HEK293 (cell line): ENCODE data around the gene CRYBG2.

ENCODE experiments used
- CTCF ChIA-PET: fragments of 350-600 bp; formaldehyde crosslinking; extraction: SDS; loops from one replicate; lab custom pipeline; 2021; ENCODE audit warnings: antibody characterized with exemption; lab: Yijun Ruan, JAX
- POLR2A ChIA-PET: fragments of 300-600 bp; formaldehyde crosslinking; extraction: SDS; loops from one replicate; lab custom pipeline; 2020; ENCODE audit warnings: antibody characterized with exemption, inconsistent platforms; lab: Yijun Ruan, JAX
- H3K27ac ChIP-seq: fragments of 200-500 bp; sonication (Bioruptor generic); 2 replicates; pipeline ENCODE4 v1.5.1; 2014; ENCODE audit warnings: low read depth, low read length, control low read depth, inconsistent platforms; ENCODE audit errors: extremely low read depth
- H3K36me3 ChIP-seq, 2 experiments: fragments of 200-500 bp in 1 of 2; sonication (Bioruptor generic) in 1 of 2; 1 replicate in 1 of 2; 2 replicates in 1 of 2; pipeline ENCODE4 v1.5.1; 2014 to 2017; ENCODE audit warnings: inconsistent platforms in 2 of 2, low read length in 2 of 2; ENCODE audit not compliant: control insufficient read depth in 2 of 2, insufficient read depth in 1 of 2
- H3K4me1 ChIP-seq: fragments of 200-500 bp; sonication (Bioruptor generic); 2 replicates; pipeline ENCODE4 v1.5.1; 2014; ENCODE audit warnings: mild to moderate bottlenecking, low read length, inconsistent platforms; ENCODE audit not compliant: control insufficient read depth, insufficient read depth
- H3K4me3 ChIP-seq: 2 replicates; pipeline ENCODE4 v1.5.1; 2011; ENCODE audit warnings: low read depth, mild to moderate bottlenecking, control low read depth, low read length, moderate library complexity
- H3K9me3 ChIP-seq: fragments of 200-500 bp; sonication (Bioruptor generic); 2 replicates; pipeline ENCODE4 v1.5.1; 2014; ENCODE audit warnings: low read depth, low read length, inconsistent platforms; ENCODE audit not compliant: control insufficient read depth, insufficient read depth
- ATF2 ChIP-seq: fragments of 450-650 bp; formaldehyde crosslinking; IDR thresholded peaks from 2 replicates; pipeline ENCODE4 v1.5.1; 2016; ENCODE audit warnings: missing biosample characterization, missing genetic modification characterization, low read depth
- FEZF1 ChIP-seq: fragments of 450-650 bp; formaldehyde crosslinking; IDR thresholded peaks from 2 replicates; pipeline ENCODE4 v1.5.1; 2016; ENCODE audit warnings: missing biosample characterization, missing genetic modification characterization
- INSM2 ChIP-seq: fragments of 450-650 bp; formaldehyde crosslinking; IDR thresholded peaks from 2 replicates; pipeline ENCODE4 v1.5.1; 2016; ENCODE audit warnings: missing biosample characterization, missing genetic modification characterization
- KLF8 ChIP-seq: fragments of 450-650 bp; formaldehyde crosslinking; IDR thresholded peaks from 2 replicates; pipeline ENCODE4 v1.5.1; 2016; ENCODE audit warnings: missing biosample characterization, missing genetic modification characterization
- OSR2 ChIP-seq: fragments of 450-650 bp; formaldehyde crosslinking; IDR thresholded peaks from 2 replicates; pipeline ENCODE4 v1.5.1; 2016; ENCODE audit warnings: missing biosample characterization, missing genetic modification characterization
- SALL2 ChIP-seq: fragments of 450-650 bp; formaldehyde crosslinking; IDR thresholded peaks from 2 replicates; pipeline ENCODE4 v1.5.0; 2017; ENCODE audit warnings: missing biosample characterization, mild to moderate bottlenecking, missing genetic modification characterization, borderline replicate concordance
- SP3 ChIP-seq: fragments of 450-650 bp; formaldehyde crosslinking; IDR thresholded peaks from 2 replicates; pipeline ENCODE4 v1.5.1; 2016; ENCODE audit warnings: missing biosample characterization, missing genetic modification characterization
- TCF7L2 ChIP-seq: IDR thresholded peaks from 2 replicates; pipeline ENCODE4 v1.6.1; 2011; ENCODE audit warnings: low read depth, mild to moderate bottlenecking, inconsistent platforms, low read length, moderate library complexity, borderline replicate concordance
- ZBTB1 ChIP-seq: fragments of 450-650 bp; formaldehyde crosslinking; IDR thresholded peaks from 2 replicates; pipeline ENCODE4 v1.5.1; 2016; ENCODE audit warnings: missing biosample characterization, missing genetic modification characterization
- ZBTB17 ChIP-seq: fragments of 450-650 bp; formaldehyde crosslinking; IDR thresholded peaks from 2 replicates; pipeline ENCODE4 v1.5.1; 2016; ENCODE audit warnings: missing biosample characterization, missing genetic modification characterization
- ZFP69B ChIP-seq: fragments of 450-650 bp; formaldehyde crosslinking; IDR thresholded peaks from 2 replicates; pipeline ENCODE4 v1.5.1; 2016; ENCODE audit warnings: missing biosample characterization, missing genetic modification characterization
- ZIC2 ChIP-seq: fragments of 450-650 bp; formaldehyde crosslinking; IDR thresholded peaks from 2 replicates; pipeline ENCODE4 v1.5.1; 2016; ENCODE audit warnings: missing biosample characterization, missing genetic modification characterization
- ZNF2 ChIP-seq: fragments of 450-650 bp; formaldehyde crosslinking; IDR thresholded peaks from 2 replicates; pipeline ENCODE4 v1.5.1; 2016; ENCODE audit warnings: missing biosample characterization, missing genetic modification characterization
- ZNF239 ChIP-seq: fragments of 450-650 bp; formaldehyde crosslinking; IDR thresholded peaks from 2 replicates; pipeline ENCODE4 v1.5.1; 2016; ENCODE audit warnings: missing biosample characterization, missing genetic modification characterization
- ZNF292 ChIP-seq: fragments of 450-650 bp; formaldehyde crosslinking; IDR thresholded peaks from 2 replicates; pipeline ENCODE4 v1.5.1; 2016; ENCODE audit warnings: low read depth, missing biosample characterization, missing genetic modification characterization, borderline replicate concordance
- ZNF366 ChIP-seq: fragments of 450-650 bp; formaldehyde crosslinking; conservative IDR thresholded peaks from 2 replicates; pipeline ENCODE4 v1.5.1; 2016; ENCODE audit warnings: missing biosample characterization, missing genetic modification characterization
- ZNF433 ChIP-seq: fragments of 450-650 bp; formaldehyde crosslinking; IDR thresholded peaks from 2 replicates; pipeline ENCODE4 v1.5.1; 2016; ENCODE audit warnings: missing biosample characterization, missing genetic modification characterization, low read depth
- ZNF521 ChIP-seq: fragments of 450-650 bp; formaldehyde crosslinking; IDR thresholded peaks from 2 replicates; pipeline ENCODE4 v1.5.1; 2017; ENCODE audit warnings: missing biosample characterization, mild to moderate bottlenecking, missing genetic modification characterization
- ZNF654 ChIP-seq: fragments of 450-650 bp; formaldehyde crosslinking; IDR thresholded peaks from 2 replicates; pipeline ENCODE4 v1.5.1; 2016; ENCODE audit warnings: low read depth, missing biosample characterization, missing genetic modification characterization
- ZNF843 ChIP-seq: fragments of 450-650 bp; formaldehyde crosslinking; IDR thresholded peaks from 2 replicates; pipeline ENCODE4 v1.5.1; 2016; ENCODE audit warnings: missing biosample characterization, missing genetic modification characterization
- ZSCAN4 ChIP-seq: fragments of 450-650 bp; formaldehyde crosslinking; IDR thresholded peaks from 2 replicates; pipeline ENCODE4 v1.5.1; 2017; ENCODE audit warnings: missing biosample characterization, missing genetic modification characterization

The CRYBG2 gene

GRCh38 chr1:26353976-26354820 lies at the start of gene CRYBG2:
CRYBG2 (minus strand) TSS chr1:26354130; CDS start chr1:26346657, 7,473 bp downstream.
- Histone ChIP-seq H3K9me3 (no peaks in the 10 kb centered on the region), H3K36me3 (no peaks in the 10 kb centered on the region), H3K4me1 (no peaks in the 10 kb centered on the region), H3K4me3 (no peak within 1 kb of the TSS), H3K27ac (no peak within 1 kb of the TSS)
- TF ChIP-seq ZIC2 (tag by site-specific recombination) (peak; percentile 65), ZNF292 (tag by site-specific recombination) (no peak)
- CTCF ChIA-PET = interaction anchor here (0.6 to 4.2 kb wide), 6 partner anchors 10 to 65 kb away, joined by 3 to 26 read pairs (median 4); no protein-coding TSS in a partner anchor
- POLR2A ChIA-PET = no interaction called here

GRCh38 chr1:26403656-26404055 lies 49.7 kb upstream of the CRYBG2 start:
- H3K4me1 ChIP-seq = no peaks in the 10 kb centered on the region
- no peaks in the 10 kb centered on the region for H3K36me3 ChIP-seq
- ChIA-PET CTCF (interaction anchor here (0.9 to 1.0 kb wide), 2 partner anchors 8 to 13 kb away, joined by 3 to 8 read pairs; no protein-coding TSS in a partner anchor), POLR2A (no interaction called here)
- no peak overlapping the region for H3K4me3 ChIP-seq
- TF ChIP-seq ZBTB17 (tag by site-specific recombination) (no peak), SP3 (no peak), ZNF843 (tag by site-specific recombination) (no peak), KLF8 (no peak), ZBTB1 (tag by site-specific recombination) (no peak), FEZF1 (tag by site-specific recombination) (no peak), ZSCAN4 (tag by site-specific recombination) (no peak), ZFP69B (no peak), ZNF239 (tag by site-specific recombination) (no peak), ZNF521 (no peak), ZNF654 (tag by site-specific recombination) (no peak), OSR2 (tag by site-specific recombination) (no peak), TCF7L2 (no peak)
- H3K27ac ChIP-seq = no peak overlapping the region
- no peaks in the 10 kb centered on the region for H3K9me3 ChIP-seq

- CTCF ChIA-PET = interaction anchor here (0.5 to 1.4 kb wide), 4 partner anchors 16 to 515 kb away, joined by 3 to 5 read pairs (median 4); no protein-coding TSS in a partner anchor
- POLR2A ChIA-PET = no interaction called here
- H3K27ac ChIP-seq = no peak overlapping the region
- no peaks in the 10 kb centered on the region for H3K4me1 ChIP-seq
- TF ChIP-seq ZNF433 (tag by site-specific recombination) (no peak), ZSCAN4 (tag by site-specific recombination) (no peak), SALL2 (tag by site-specific recombination) (no peak), ZNF2 (tag by site-specific recombination) (no peak), INSM2 (tag by site-specific recombination) (no peak), ZNF366 (tag by site-specific recombination) (no peak), ATF2 (no peak)
- TF ChIP-seq, all 188 proteins: peak for 0
- Histone ChIP-seq H3K4me3 (no peak overlapping the region), H3K9me3 (no peaks in the 10 kb centered on the region), H3K36me3 (no peaks in the 10 kb centered on the region)
These were observed 48.0 kb upstream of the CRYBG2 start for GRCh38 chr1:26401891-26402290.
